Gastrocnemius medialis (tissue), 4 donors: ENCODE results near the gene SLC16A9. TPM values are rescaled to one million over a fixed set of nuclear protein-coding genes. Genes with fewer than 3 reads are reported as not detected.
"Not testable (repeated sequence)": the region's sequence is repeated elsewhere in the genome, so short reads cannot be mapped to it uniquely, and the experiment has no call there.

ENCODE experiments used
- ATAC-seq, 2 donors: fragments of 150-250 bp; one replicate each; pipeline ENCODE4 v1.9.1; 2016
- DNase-seq, 2 donors: peaks; one replicate each; pipeline ENCODE4 v3.0.0-alpha.2; 2019
- H3K27ac ChIP-seq, 4 donors: fragments of 200-600 bp; sonication (generic); 1 replicate in 1 of 4; 2 replicates in 3 of 4; pipeline ENCODE4 v1.5.1; 2016 to 2018; ENCODE audit warnings: mild to moderate bottlenecking in 2 of 4, moderate library complexity in 1 of 4
- H3K27me3 ChIP-seq, 3 donors: fragments of 200-600 bp; sonication (generic) in 2 of 3; 1 replicate in 1 of 3; 2 replicates in 2 of 3; pipeline versions ENCODE4 v1.5.1 to v1.6.0; 2016 to 2019; ENCODE audit warnings: mild to moderate bottlenecking in 1 of 3, moderate library complexity in 1 of 3
- H3K36me3 ChIP-seq, 2 donors: fragments of 200-600 bp; sonication (generic) in 1 of 2; one replicate each; pipeline ENCODE4 v1.5.1; 2017 to 2018
- H3K4me1 ChIP-seq, 2 donors: fragments of 200-600 bp; sonication (generic) in 1 of 2; one replicate each; pipeline ENCODE4 v1.5.1; 2016 to 2017; ENCODE audit warnings: mild to moderate bottlenecking in 2 of 2
- H3K4me3 ChIP-seq, 4 donors: fragments of 200-600 bp; sonication (generic) in 3 of 4; 1 replicate in 1 of 4; 2 replicates in 3 of 4; pipeline ENCODE4 v1.5.1; 2016 to 2019; ENCODE audit warnings: mild to moderate bottlenecking in 2 of 4
- H3K9me3 ChIP-seq, 3 donors: fragments of 200-600 bp; sonication (generic) in 2 of 3; 1 replicate in 1 of 3; 2 replicates in 2 of 3; pipeline ENCODE4 v1.5.1; 2016 to 2019
- CTCF ChIP-seq, 5 experiments: fragments of 450-650 bp in 3 of 5; fragments of 200-600 bp in 2 of 5; sonication (generic) in 2 of 5; IDR thresholded peaks in 4 of 5; conservative IDR thresholded peaks in 1 of 5; 1 replicate in 4 of 5; 2 replicates in 1 of 5; pipeline ENCODE4 v1.5.1; 2016 to 2019; ENCODE audit warnings: antibody characterized with exemption in 5 of 5, mild to moderate bottlenecking in 3 of 5, moderate library complexity in 3 of 5
- POLR2A ChIP-seq, 2 donors: fragments of 450-650 bp; IDR thresholded peaks; one replicate each; pipeline ENCODE4 v1.6.1; 2017; ENCODE audit warnings: antibody characterized with exemption in 2 of 2, mild to moderate bottlenecking in 2 of 2, moderate library complexity in 2 of 2
- in situ Hi-C, 4 donors: fragments of 200-750 bp; cut with MboI; loops; one replicate each; pipeline versions ENCODE4 v1.15.0 to v1.8.0; 2017; ENCODE audit warnings: low sequenced_read_pairs in 4 of 4
- intact Hi-C: fragments of 100-400 bp; cut with DNase I; formaldehyde crosslinking; loops from one replicate; pipeline ENCODE4 v1.15.1; 2023; ENCODE audit warnings: low total_unique reads
- total RNA-seq, 4 donors: library from RNA; depleted of rRNA; stranded (reverse); fragments of >200 nt; gene quantifications; one replicate each; pipeline versions ENCODE4 v1.1.0 to v1.2.3, GENCODE V29; 2016

Gene SLC16A9
- total RNA-seq, 4 donors from 2014 or later: 0.73 to 7.4 (median 3.3) TPM

GRCh38 chr10:59741583-59741982, 31.9 kb upstream of the SLC16A9 start:
- ATAC-seq (no peak), DNase-seq (no peak)
- H3K4me3 ChIP-seq: no peak overlapping the region
- H3K36me3 ChIP-seq: peaks cover 0 to 6% of the 10 kb centered on the region in 2 donors
- intact Hi-C loops: no loop called here
- TF ChIP-seq CTCF (IDR thresholded peaks at IDR 0.05 in 4 of 5, conservative IDR thresholded peaks at IDR 0.05 in 1 of 5): no peak
- no peak for TF ChIP-seq POLR2A (IDR thresholded peaks at IDR 0.05)
- no peak overlapping the region for H3K27ac ChIP-seq
- H3K27me3 ChIP-seq: no peaks in the 10 kb centered on the region
- in situ Hi-C loops: no loop called here
- peaks cover 6 to 11% of the 10 kb centered on the region in 2 donors for H3K4me1 ChIP-seq
- no peaks in the 10 kb centered on the region for H3K9me3 ChIP-seq

GRCh38 chr10:59741048-59741447, 31.4 kb upstream of the SLC16A9 start:
- Histone ChIP-seq H3K9me3 (no peaks in the 10 kb centered on the region), H3K4me3 (no peak overlapping the region), H3K27ac (no peak overlapping the region), H3K36me3 (peaks cover 0 to 6% of the 10 kb centered on the region in 2 donors), H3K27me3 (no peaks in the 10 kb centered on the region), H3K4me1 (peaks cover 6% of the 10 kb centered on the region in 2 donors)
- intact Hi-C loops (no loop called here), in situ Hi-C loops (no loop called here)
- ATAC-seq (no peak), DNase-seq (no peak)
- TF ChIP-seq POLR2A (IDR thresholded peaks at IDR 0.05) (no peak), CTCF (IDR thresholded peaks at IDR 0.05 in 4 of 5, conservative IDR thresholded peaks at IDR 0.05 in 1 of 5) (no peak)

GRCh38 chr10:59736749-59737148, 27.1 kb upstream of the SLC16A9 start:
- H3K4me3 ChIP-seq: no peak overlapping the region
- H3K36me3 ChIP-seq: peaks cover 0 to 6% of the 10 kb centered on the region in 2 donors
- intact Hi-C loops: no loop called here
- peaks cover 5 to 7% of the 10 kb centered on the region in 2 donors for H3K4me1 ChIP-seq
- no peaks in the 10 kb centered on the region for H3K9me3 ChIP-seq
- no peak for ATAC-seq
- in situ Hi-C loops: no loop called here
- no peaks in the 10 kb centered on the region for H3K27me3 ChIP-seq
- TF ChIP-seq POLR2A (IDR thresholded peaks at IDR 0.05) (no peak), CTCF (IDR thresholded peaks at IDR 0.05 in 4 of 5, conservative IDR thresholded peaks at IDR 0.05 in 1 of 5) (no peak)
- no peak overlapping the region for H3K27ac ChIP-seq
- DNase-seq: no peak

- Histone ChIP-seq H3K4me1 (peaks cover 5 to 7% of the 10 kb centered on the region in 2 donors), H3K27me3 (no peaks in the 10 kb centered on the region), H3K36me3 (peaks cover 0 to 6% of the 10 kb centered on the region in 2 donors), H3K4me3 (no peak overlapping the region), H3K27ac (peak overlapping the region in 2 of 4 donors; percentile 39 to 58), H3K9me3 (no peaks in the 10 kb centered on the region)
- in situ Hi-C loops (no loop called here), intact Hi-C loops (no loop called here)
- ATAC-seq (no peak), DNase-seq (no peak)
- TF ChIP-seq POLR2A (IDR thresholded peaks at IDR 0.05): no peak
- no peak for TF ChIP-seq CTCF (IDR thresholded peaks at IDR 0.05 in 4 of 5, conservative IDR thresholded peaks at IDR 0.05 in 1 of 5)
Observed at GRCh38 chr10:59735296-59735695, 25.6 kb upstream of the SLC16A9 start.

- no peak overlapping the region for H3K4me3 ChIP-seq
- peak in 1 of 2 donors; percentile 81 for ATAC-seq
Observed at GRCh38 chr10:59734014-59734462, 24.4 kb upstream of the SLC16A9 start.

GRCh38 chr10:59733321-59734013, 23.8 kb upstream of the SLC16A9 start:
- H3K36me3 ChIP-seq, ATAC-seq, DNase-seq, intact Hi-C loops, H3K4me1 ChIP-seq, H3K27me3 ChIP-seq, H3K9me3 ChIP-seq, in situ Hi-C loops, H3K4me3 ChIP-seq: not testable (repeated sequence)
- H3K27ac ChIP-seq: peak overlapping the region in 2 of 4 donors; percentile 26 to 39

More at GRCh38 chr10:59734014-59734462, 24.4 kb upstream of the SLC16A9 start:
- intact Hi-C loops (no loop called here), in situ Hi-C loops (no loop called here)
- peak overlapping the region in 3 of 4 donors; percentile 39 to 58 (median 46) for H3K27ac ChIP-seq
- H3K36me3 ChIP-seq: peaks cover 0 to 6% of the 10 kb centered on the region in 2 donors
- no peaks in the 10 kb centered on the region for H3K9me3 ChIP-seq
- peaks cover 5 to 7% of the 10 kb centered on the region in 2 donors for H3K4me1 ChIP-seq
- no peaks in the 10 kb centered on the region for H3K27me3 ChIP-seq
- no peak for TF ChIP-seq CTCF (IDR thresholded peaks at IDR 0.05 in 4 of 5, conservative IDR thresholded peaks at IDR 0.05 in 1 of 5)
- TF ChIP-seq POLR2A (IDR thresholded peaks at IDR 0.05): no peak
- DNase-seq: no peak

- H3K36me3 ChIP-seq, H3K9me3 ChIP-seq, H3K27me3 ChIP-seq, DNase-seq, H3K4me3 ChIP-seq, H3K4me1 ChIP-seq, in situ Hi-C loops, H3K27ac ChIP-seq, intact Hi-C loops, ATAC-seq: not testable (repeated sequence)
Observed at GRCh38 chr10:59732849-59733248, 23.2 kb upstream of the SLC16A9 start.
